HL-60 (cell line): Measurements from ENCODE around the gene KDM4C.
"Not testable (repeated sequence)": the region's sequence is repeated elsewhere in the genome, so short reads cannot be mapped to it uniquely, and the experiment has no call there.

Source experiments
- DNase-seq, 2 experiments: peaks; one replicate each; pipeline ENCODE4 v3.0.0-alpha.2; 2010 to 2020; ENCODE audit warnings: low read depth in 1 of 2, low spot score in 1 of 2
- H3K27ac ChIP-seq: fragments of 250-450 bp; sonication (Bioruptor Pico); replicated peaks from 2 replicates; pipeline ENCODE4 v1.5.1; 2020; ENCODE audit warnings: mild to moderate bottlenecking, moderate library complexity
- H3K27me3 ChIP-seq: fragments of 250-450 bp; sonication (Bioruptor Pico); 2 replicates; pipeline ENCODE4 v1.5.1; 2021; ENCODE audit warnings: mild to moderate bottlenecking, moderate library complexity; ENCODE audit not compliant: insufficient read depth, poor library complexity, severe bottlenecking
- H3K4me3 ChIP-seq: replicated peaks from 2 replicates; pipeline ENCODE4 v1.5.1; 2011; ENCODE audit warnings: mild to moderate bottlenecking, control low read depth, low read length; ENCODE audit not compliant: insufficient read depth
- GABPA ChIP-seq: IDR thresholded peaks from 2 replicates; pipeline ENCODE4 v1.6.1; 2012; ENCODE audit warnings: low read depth
- POLR2AphosphoS5 ChIP-seq: IDR thresholded peaks from 2 replicates; pipeline ENCODE4 v1.6.1; 2012; ENCODE audit warnings: low read depth
- SPI1 ChIP-seq: IDR thresholded peaks from 2 replicates; pipeline ENCODE4 v1.6.1; 2012; ENCODE audit warnings: low read depth, mild to moderate bottlenecking, borderline replicate concordance
- TF ChIP-seq, protein P1 (sequence below): IDR thresholded peaks from 2 replicates; pipeline ENCODE4 v1.6.1; 2012; ENCODE audit warnings: low read depth; ENCODE audit not compliant: insufficient replicate concordance
- TF ChIP-seq, protein P2 (sequence below): IDR thresholded peaks from one replicate; pipeline ENCODE4 v1.5.1; 2011; ENCODE audit warnings: low read length, control low read depth, inconsistent platforms; ENCODE audit not compliant: insufficient read depth

Gene KDM4C

DNA sequence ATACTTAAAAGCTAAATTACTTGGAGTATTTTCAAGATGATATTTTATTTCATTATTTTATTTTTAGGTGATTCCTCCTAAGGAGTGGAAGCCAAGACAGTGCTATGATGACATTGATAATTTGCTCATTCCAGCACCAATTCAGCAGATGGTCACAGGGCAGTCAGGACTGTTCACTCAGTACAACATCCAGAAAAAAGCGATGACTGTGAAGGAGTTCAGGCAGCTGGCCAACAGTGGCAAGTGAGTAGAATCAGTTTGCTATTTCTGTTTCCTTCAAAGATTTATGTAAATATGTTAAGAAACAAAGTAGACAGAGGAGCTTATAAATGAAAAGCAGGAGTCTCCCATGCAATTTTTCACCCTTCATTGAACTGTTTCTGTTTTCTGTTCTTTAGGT, 47.8 kb downstream of the KDM4C start:
- DNase-seq = no peak
- Histone ChIP-seq H3K27me3 (no peaks in the 10 kb centered on the region), H3K27ac (no peak overlapping the region), H3K4me3 (no peak overlapping the region)
- TF ChIP-seq, protein P1, sequence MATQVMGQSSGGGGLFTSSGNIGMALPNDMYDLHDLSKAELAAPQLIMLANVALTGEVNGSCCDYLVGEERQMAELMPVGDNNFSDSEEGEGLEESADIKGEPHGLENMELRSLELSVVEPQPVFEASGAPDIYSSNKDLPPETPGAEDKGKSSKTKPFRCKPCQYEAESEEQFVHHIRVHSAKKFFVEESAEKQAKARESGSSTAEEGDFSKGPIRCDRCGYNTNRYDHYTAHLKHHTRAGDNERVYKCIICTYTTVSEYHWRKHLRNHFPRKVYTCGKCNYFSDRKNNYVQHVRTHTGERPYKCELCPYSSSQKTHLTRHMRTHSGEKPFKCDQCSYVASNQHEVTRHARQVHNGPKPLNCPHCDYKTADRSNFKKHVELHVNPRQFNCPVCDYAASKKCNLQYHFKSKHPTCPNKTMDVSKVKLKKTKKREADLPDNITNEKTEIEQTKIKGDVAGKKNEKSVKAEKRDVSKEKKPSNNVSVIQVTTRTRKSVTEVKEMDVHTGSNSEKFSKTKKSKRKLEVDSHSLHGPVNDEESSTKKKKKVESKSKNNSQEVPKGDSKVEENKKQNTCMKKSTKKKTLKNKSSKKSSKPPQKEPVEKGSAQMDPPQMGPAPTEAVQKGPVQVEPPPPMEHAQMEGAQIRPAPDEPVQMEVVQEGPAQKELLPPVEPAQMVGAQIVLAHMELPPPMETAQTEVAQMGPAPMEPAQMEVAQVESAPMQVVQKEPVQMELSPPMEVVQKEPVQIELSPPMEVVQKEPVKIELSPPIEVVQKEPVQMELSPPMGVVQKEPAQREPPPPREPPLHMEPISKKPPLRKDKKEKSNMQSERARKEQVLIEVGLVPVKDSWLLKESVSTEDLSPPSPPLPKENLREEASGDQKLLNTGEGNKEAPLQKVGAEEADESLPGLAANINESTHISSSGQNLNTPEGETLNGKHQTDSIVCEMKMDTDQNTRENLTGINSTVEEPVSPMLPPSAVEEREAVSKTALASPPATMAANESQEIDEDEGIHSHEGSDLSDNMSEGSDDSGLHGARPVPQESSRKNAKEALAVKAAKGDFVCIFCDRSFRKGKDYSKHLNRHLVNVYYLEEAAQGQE = no peak
- TF ChIP-seq SPI1 (no peak), POLR2AphosphoS5 (no peak), GABPA (no peak)
- TF ChIP-seq, protein P2, sequence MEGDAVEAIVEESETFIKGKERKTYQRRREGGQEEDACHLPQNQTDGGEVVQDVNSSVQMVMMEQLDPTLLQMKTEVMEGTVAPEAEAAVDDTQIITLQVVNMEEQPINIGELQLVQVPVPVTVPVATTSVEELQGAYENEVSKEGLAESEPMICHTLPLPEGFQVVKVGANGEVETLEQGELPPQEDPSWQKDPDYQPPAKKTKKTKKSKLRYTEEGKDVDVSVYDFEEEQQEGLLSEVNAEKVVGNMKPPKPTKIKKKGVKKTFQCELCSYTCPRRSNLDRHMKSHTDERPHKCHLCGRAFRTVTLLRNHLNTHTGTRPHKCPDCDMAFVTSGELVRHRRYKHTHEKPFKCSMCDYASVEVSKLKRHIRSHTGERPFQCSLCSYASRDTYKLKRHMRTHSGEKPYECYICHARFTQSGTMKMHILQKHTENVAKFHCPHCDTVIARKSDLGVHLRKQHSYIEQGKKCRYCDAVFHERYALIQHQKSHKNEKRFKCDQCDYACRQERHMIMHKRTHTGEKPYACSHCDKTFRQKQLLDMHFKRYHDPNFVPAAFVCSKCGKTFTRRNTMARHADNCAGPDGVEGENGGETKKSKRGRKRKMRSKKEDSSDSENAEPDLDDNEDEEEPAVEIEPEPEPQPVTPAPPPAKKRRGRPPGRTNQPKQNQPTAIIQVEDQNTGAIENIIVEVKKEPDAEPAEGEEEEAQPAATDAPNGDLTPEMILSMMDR = no peak

DNA sequence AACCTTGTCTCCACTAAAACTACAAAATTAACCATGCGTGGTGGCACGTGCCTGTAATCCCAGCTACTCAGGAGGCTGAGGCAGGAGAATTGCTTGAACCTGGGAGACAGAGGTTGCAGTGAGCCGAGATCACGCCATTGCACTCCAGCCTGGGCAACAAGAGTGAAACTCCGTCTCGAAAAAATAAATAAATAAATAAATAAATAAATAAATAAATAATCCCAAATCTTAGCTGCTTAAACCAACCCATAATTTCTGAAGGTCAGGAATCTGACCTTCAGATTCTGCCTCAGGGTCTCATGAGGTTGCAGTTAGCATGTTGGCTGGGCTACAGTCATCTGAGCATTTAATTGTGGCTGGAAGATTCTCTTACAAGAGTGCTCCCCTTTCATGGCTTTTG, 48.5 kb downstream of the KDM4C start:
- not testable (repeated sequence) for DNase-seq, H3K27ac ChIP-seq, H3K4me3 ChIP-seq, H3K27me3 ChIP-seq

DNA sequence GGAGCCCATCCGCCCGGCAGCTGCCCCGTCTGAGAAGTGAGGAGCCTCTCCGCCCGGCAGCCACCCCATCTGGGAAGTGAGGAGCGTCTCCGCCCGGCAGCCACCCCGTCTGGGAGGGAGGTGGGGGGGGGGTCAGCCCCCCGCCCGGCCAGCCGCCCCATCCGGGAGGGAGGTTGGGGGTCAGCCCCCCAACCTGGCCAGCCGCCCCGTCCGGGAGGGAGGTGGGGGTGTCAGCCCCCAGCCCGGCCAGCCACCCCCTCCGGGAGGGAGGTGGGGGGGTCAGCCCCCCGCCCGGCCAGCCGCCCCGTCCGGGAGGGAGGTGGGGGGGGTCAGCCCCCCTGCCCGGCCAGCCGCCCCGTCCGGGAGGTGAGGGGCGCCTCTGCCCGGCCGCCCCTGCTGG, 49.9 kb downstream of the KDM4C start:
- DNase-seq, H3K27ac ChIP-seq, H3K4me3 ChIP-seq, H3K27me3 ChIP-seq: not testable (repeated sequence)

DNA sequence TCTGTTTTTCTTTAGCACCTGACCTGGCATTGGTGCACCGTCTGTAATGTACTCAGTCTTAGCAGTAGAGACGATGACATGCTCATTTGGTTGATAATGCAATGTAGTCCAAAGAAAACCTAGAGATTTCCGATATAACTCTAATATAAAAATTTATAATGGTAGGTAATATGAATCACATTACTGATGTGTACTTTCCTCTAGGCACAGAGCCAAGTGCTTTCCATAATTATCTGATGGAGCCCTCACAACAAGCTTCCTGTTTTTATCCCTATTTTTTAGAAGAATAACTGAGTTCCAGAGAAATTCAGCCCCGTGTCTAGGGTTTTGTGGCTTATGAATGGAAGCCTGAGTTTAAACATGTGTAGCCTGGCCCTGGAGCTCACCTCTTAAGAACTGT, 53.7 kb downstream of the KDM4C start:
- Histone ChIP-seq H3K4me3 (no peak overlapping the region), H3K27me3 (no peaks in the 10 kb centered on the region), H3K27ac (no peak overlapping the region)
- no peak for TF ChIP-seq SPI1
- TF ChIP-seq, protein P2 = no peak
- no peak for TF ChIP-seq POLR2AphosphoS5
- no peak for TF ChIP-seq GABPA
- TF ChIP-seq, protein P1 = no peak
- no peak for DNase-seq

DNA sequence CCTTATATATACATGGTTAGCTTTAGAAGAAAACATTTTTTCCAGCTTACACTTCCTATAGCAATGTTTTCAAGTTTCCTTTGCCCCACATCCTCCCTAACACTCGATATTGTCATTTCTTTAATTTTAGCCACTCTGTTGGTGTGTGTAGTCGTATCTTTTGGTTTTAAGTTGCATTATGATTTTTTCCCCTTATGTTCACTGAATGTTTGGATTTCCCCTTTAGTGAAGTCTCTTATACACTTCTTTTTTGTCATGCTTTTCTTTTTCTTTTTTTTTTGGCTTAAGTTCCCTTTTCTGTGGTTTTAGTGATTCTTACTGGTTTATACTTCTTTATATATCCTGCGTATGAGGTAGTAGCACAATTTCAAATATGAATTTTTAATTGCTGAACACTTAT, 58.8 kb downstream of the KDM4C start:
- H3K27me3 ChIP-seq = no peaks in the 10 kb centered on the region
- no peak for DNase-seq
- TF ChIP-seq GABPA (no peak), SPI1 (no peak), POLR2AphosphoS5 (no peak)
- TF ChIP-seq, protein P2 = no peak
- TF ChIP-seq, protein P1 = no peak
- no peak overlapping the region for H3K27ac ChIP-seq
- H3K4me3 ChIP-seq = no peak overlapping the region
